Heart left ventricle (tissue), 16 donors: ENCODE data around the gene PEPD. TPM values are rescaled to one million over a fixed set of nuclear protein-coding genes. Genes with fewer than 3 reads are reported as not detected.

Experiments used
- ATAC-seq, 4 donors: fragments of 200-7000 bp; cut with Tn5 transposase; one replicate each; pipeline ENCODE4 v1.9.1; 2020 to 2022; ENCODE audit warnings: moderate library complexity in 4 of 4, mild to moderate bottlenecking in 3 of 4, moderate number of reproducible peaks in 1 of 4
- DNase-seq, 5 donors: peaks; one replicate each; pipeline ENCODE4 v3.0.0-alpha.2; 2020
- H3K27ac ChIP-seq, 12 donors: fragments of 200-600 bp; sonication (generic) in 4 of 12; one replicate each; pipeline versions ENCODE4 v1.5.0 to v1.8.0; 2016 to 2022; ENCODE audit warnings: mild to moderate bottlenecking in 2 of 12
- H3K27me3 ChIP-seq, 9 donors: fragments of 200-600 bp; sonication (generic) in 2 of 9; one replicate each; pipeline versions ENCODE4 v1.5.1 to v1.8.0; 2016 to 2022; ENCODE audit warnings: mild to moderate bottlenecking in 3 of 9
- H3K36me3 ChIP-seq, 9 donors: fragments of 200-600 bp; sonication (generic) in 2 of 9; one replicate each; pipeline versions ENCODE4 v1.5.0 to v1.8.0; 2018 to 2022; ENCODE audit warnings: mild to moderate bottlenecking in 2 of 9
- H3K4me1 ChIP-seq, 12 donors: fragments of 200-600 bp; sonication (generic) in 4 of 12; one replicate each; pipeline versions ENCODE4 v1.5.0 to v1.8.0; 2016 to 2022; ENCODE audit warnings: mild to moderate bottlenecking in 3 of 12
- H3K4me3 ChIP-seq, 12 donors: fragments of 200-600 bp; sonication (generic) in 4 of 12; one replicate each; pipeline versions ENCODE4 v1.5.0 to v1.8.0; 2017 to 2022; ENCODE audit warnings: mild to moderate bottlenecking in 9 of 12, moderate library complexity in 4 of 12
- H3K9me3 ChIP-seq, 12 donors: fragments of 200-600 bp; sonication (generic) in 4 of 12; one replicate each; pipeline versions ENCODE4 v1.5.0 to v1.8.0; 2016 to 2022; ENCODE audit warnings: mild to moderate bottlenecking in 1 of 12
- POLR2A ChIP-seq, 2 donors: fragments of 450-650 bp; IDR thresholded peaks; one replicate each; pipeline ENCODE4 v1.6.1; 2017; ENCODE audit warnings: antibody characterized with exemption in 2 of 2, mild to moderate bottlenecking in 2 of 2, moderate library complexity in 2 of 2
- WGBS, 4 donors: extraction: QIAGEN DNeasy Blood & Tissue Kit in 2 of 4; methylation state at CpG; one replicate each; pipeline versions ENCODE4 v1.1.5 to v1.1.7; 2013 to 2018; 5-methylcytosine and 5-hydroxymethylcytosine counted together
- intact Hi-C, 10 donors: fragments of 100-400 bp; cut with DNase I; formaldehyde crosslinking; loops; one replicate each; pipeline versions ENCODE4 v1.11.1 to v1.14.2; 2022
- polyA plus RNA-seq, 2 donors: library from polyadenylated mRNA; stranded (reverse); fragments of 200-250 nt; gene quantifications; one replicate each; pipeline ENCODE4 v1.2.3, GENCODE V29; 2013
- total RNA-seq, 9 donors: library from RNA; depleted of rRNA in 2 of 9; stranded (reverse); fragments of >200 nt in 2 of 9; fragmentation: NEBNext Ultra II Directional in 3 of 9; extraction: Animal tissue kit (Norgen Biotek cat#: 25700) in 3 of 9; gene quantifications; one replicate each; pipeline versions ENCODE4 v1.1.0 to v1.2.4, GENCODE V29; 2016 to 2023
- TF ChIP-seq, protein P1 (sequence below), 12 donors: fragments of 200-600 bp; sonication (generic) in 4 of 12; IDR thresholded peaks; one replicate each; pipeline versions ENCODE4 v1.5.0 to v1.8.0; 2018 to 2022; ENCODE audit warnings: antibody characterized with exemption in 12 of 12, mild to moderate bottlenecking in 5 of 12
- donor health status: ischemic (EF 13 %, LVEDD 7.1; RV severe dilation, severe dysfunction).
- donor health status: healthy with polysubstance abuse.
- donor health status: DM: no; HTN: yes; CAD: no.
- donor health status: DM: no; HTN: no; CAD: no.
- donor health status: ischemic (EF 25% LVEDD 6.9; RV normal size, moderate dysfunction).
- donor health status: ischemic (EF 25% LVEDD 5.7; RV mildly dilated, moderate dysfunction).
- donor health status: healthy.
- donor health status: DM: yes; HTN: yes; CAD: no.
- donor health status: ischemic (EF 35%, LVEDD 5.7; RV mildly dilated, moderate dysfunction).
- donor health status: nonischemic (EF 11% LVEDD 7.7; RV severe dilation, severe dysfunction).
- donor health status: DM: yes; HTN: yes; CAD: no.
- donor health status: PGD.
- donor health status: ischemic (EF 29% LVEDD 5.4; RV normal size, mild dysfunction).
- donor health status: nonischemic (EF 23%, LVEDD 6.1; RV moderate dilation, normal function).

The PEPD gene
- total and polyA plus RNA-seq, 11 donors = 19.4 to 45.7 (median 29.9) TPM

GRCh38 chr19:33547676-33548075 is 26.1 kb upstream of the PEPD start:
- 65 to 80% (median 73%) methylated on average over 3 of the region's 3 CpGs for WGBS, 4 donors
- no peak for ATAC-seq
- H3K36me3 ChIP-seq = no peaks in the 10 kb centered on the region
- DNase-seq = no peak
- H3K27me3 ChIP-seq = peaks cover 0 to 30% (median 0%) of the 10 kb centered on the region in 9 donors
- TF ChIP-seq, protein P1, sequence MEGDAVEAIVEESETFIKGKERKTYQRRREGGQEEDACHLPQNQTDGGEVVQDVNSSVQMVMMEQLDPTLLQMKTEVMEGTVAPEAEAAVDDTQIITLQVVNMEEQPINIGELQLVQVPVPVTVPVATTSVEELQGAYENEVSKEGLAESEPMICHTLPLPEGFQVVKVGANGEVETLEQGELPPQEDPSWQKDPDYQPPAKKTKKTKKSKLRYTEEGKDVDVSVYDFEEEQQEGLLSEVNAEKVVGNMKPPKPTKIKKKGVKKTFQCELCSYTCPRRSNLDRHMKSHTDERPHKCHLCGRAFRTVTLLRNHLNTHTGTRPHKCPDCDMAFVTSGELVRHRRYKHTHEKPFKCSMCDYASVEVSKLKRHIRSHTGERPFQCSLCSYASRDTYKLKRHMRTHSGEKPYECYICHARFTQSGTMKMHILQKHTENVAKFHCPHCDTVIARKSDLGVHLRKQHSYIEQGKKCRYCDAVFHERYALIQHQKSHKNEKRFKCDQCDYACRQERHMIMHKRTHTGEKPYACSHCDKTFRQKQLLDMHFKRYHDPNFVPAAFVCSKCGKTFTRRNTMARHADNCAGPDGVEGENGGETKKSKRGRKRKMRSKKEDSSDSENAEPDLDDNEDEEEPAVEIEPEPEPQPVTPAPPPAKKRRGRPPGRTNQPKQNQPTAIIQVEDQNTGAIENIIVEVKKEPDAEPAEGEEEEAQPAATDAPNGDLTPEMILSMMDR (IDR thresholded peaks at IDR 0.05) = no peak
- TF ChIP-seq POLR2A (IDR thresholded peaks at IDR 0.05) = no peak
- no peaks in the 10 kb centered on the region for H3K4me1 ChIP-seq
- no peak overlapping the region for H3K4me3 ChIP-seq
- intact Hi-C loops = no loop called here
- no peak overlapping the region for H3K27ac ChIP-seq
- no peaks in the 10 kb centered on the region for H3K9me3 ChIP-seq

DNA sequence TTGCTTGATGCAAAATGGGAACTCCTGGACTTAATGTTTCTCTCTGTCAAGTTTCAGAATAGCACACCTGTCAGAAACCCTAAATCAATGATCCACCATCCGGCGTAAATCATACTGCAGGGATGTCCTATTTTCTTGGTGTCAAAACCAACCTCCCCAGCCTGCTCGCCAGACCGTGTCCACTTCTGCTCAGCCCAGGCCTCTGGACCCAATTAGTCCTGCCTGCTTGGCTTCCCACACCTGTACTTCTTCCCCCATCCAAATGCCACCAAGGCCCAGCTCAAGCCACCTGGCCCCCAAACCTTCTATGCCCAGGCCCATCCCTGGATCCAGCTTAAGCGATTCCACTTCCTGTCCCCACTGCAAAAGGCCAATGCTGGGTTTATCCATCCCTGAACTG is 25.1 kb upstream of the PEPD start:
- Histone ChIP-seq H3K9me3 (no peaks in the 10 kb centered on the region), H3K4me3 (no peak overlapping the region), H3K36me3 (no peaks in the 10 kb centered on the region), H3K4me1 (no peaks in the 10 kb centered on the region), H3K27ac (no peak overlapping the region), H3K27me3 (peaks cover 0 to 36% (median 3%) of the 10 kb centered on the region in 9 donors)
- no peak for DNase-seq
- 80 to 90% (median 89%) methylated on average over 5 of the region's 5 CpGs for WGBS, 4 donors
- TF ChIP-seq, protein P1 (IDR thresholded peaks at IDR 0.05) = no peak
- TF ChIP-seq POLR2A (IDR thresholded peaks at IDR 0.05) = no peak
- intact Hi-C loops = no loop called here
- ATAC-seq = no peak

- ATAC-seq (no peak), DNase-seq (no peak)
- Histone ChIP-seq H3K4me1 (no peaks in the 10 kb centered on the region), H3K27ac (no peak overlapping the region), H3K4me3 (no peak overlapping the region), H3K36me3 (no peaks in the 10 kb centered on the region), H3K27me3 (peaks cover 0 to 37% (median 3%) of the 10 kb centered on the region in 9 donors), H3K9me3 (no peaks in the 10 kb centered on the region)
- 76 to 84% (median 83%) methylated on average over 8 to 9 of the region's 9 CpGs for WGBS, 4 donors
- no peak for TF ChIP-seq POLR2A (IDR thresholded peaks at IDR 0.05)
- TF ChIP-seq, protein P1 (IDR thresholded peaks at IDR 0.05) = no peak
- intact Hi-C loops = no loop called here
These were observed 23.8 kb upstream of the PEPD start for GRCh38 chr19:33545217-33545981.

DNA sequence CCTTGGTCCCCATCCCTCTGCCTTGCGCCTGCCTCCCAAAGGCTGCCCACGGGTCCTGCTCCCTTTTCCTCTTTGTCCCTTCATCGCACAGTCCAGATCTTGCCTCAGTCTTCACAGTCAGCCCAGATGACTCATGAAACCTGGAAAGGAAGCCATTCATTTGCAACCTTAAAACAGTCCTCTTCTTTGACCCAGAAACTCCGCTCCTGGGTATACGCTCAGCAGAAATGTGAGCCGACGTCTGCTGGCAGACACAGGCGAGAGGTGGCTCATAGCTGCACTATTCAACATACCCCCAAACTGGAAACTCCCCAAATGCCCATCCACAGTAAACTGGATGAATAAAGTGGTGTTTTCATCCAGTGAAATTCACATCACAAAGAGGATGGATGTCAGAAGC is 13.6 kb upstream of the PEPD start:
- ATAC-seq (no peak), DNase-seq (no peak)
- Histone ChIP-seq H3K4me1 (no peaks in the 10 kb centered on the region), H3K36me3 (no peaks in the 10 kb centered on the region), H3K9me3 (no peaks in the 10 kb centered on the region), H3K27ac (no peak overlapping the region), H3K27me3 (peaks cover 0 to 41% (median 3%) of the 10 kb centered on the region in 9 donors), H3K4me3 (no peak overlapping the region)
- TF ChIP-seq, protein P1 (IDR thresholded peaks at IDR 0.05) = no peak
- TF ChIP-seq POLR2A (IDR thresholded peaks at IDR 0.05) = no peak
- 56 to 73% (median 61%) methylated on average over 8 of the region's 8 CpGs for WGBS, 4 donors
- intact Hi-C loops = no loop called here
